Measurements from ENCODE around the gene CLEC2A. TPM values are rescaled to one million over a fixed set of nuclear protein-coding genes. Genes with fewer than 3 reads are reported as not detected.

CLEC2A gene
- polyA plus RNA-seq, 4 donors, result not detected

DNA sequence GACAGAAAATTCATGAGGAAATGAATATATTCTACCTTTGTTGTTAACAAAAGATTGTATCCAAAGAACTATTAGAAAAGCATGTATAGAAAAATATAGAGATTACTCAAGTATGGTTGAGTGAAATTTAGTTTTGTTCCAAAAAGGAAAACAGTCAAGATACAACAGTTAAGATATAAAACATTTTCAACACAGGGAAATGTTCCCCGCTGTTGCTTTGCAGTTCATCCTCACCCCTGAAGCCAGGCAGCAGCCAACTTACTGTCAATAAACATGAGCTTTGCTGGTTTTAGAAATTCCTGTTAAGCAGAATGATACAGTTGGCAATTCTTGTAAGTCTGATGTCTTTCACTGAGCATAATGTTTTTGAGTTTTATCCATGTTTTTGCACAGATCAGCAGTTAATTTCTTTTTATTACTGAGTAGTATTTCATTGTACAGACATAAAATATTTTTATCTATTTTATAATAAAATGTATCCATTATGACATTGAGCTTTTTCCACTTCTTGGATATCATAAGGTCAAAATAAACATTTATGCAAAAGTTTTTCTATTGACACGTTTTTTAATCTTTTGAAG lies 61.8 kb downstream of the CLEC2A start:
- Histone ChIP-seq H3K4me3 (ENCODE audit: low read depth in 1 of 3, low read length in 3 of 3) (no peak overlapping the region), H3K36me3 (ENCODE audit: control insufficient read depth in 3 of 3, insufficient read depth in 2 of 3, low read depth in 1 of 3, low read length in 3 of 3) (no peaks in the 10 kb centered on the region), H3K9me3 (ENCODE audit: control insufficient read depth in 2 of 2, insufficient read depth in 1 of 2, low read depth in 1 of 2, low read length in 1 of 2) (no peaks in the 10 kb centered on the region), H3K27me3 (ENCODE audit: control insufficient read depth in 3 of 3, insufficient read depth in 3 of 3, low read length in 3 of 3) (no peaks in the 10 kb centered on the region), H3K27ac (ENCODE audit: low read depth in 1 of 3, low read length in 2 of 3) (peak overlapping the region in 2 of 3 donors; percentile 54 to 81), H3K4me1 (ENCODE audit: control insufficient read depth in 3 of 3, insufficient read depth in 2 of 3, low read depth in 1 of 3, low read length in 2 of 3) (no peaks in the 10 kb centered on the region)
- FAIRE-seq (no peak), DNase-seq (no peak)
- 58 to 83% (median 76%) methylated on average over 2 of the region's 2 CpGs for WGBS, 3 donors

DNA sequence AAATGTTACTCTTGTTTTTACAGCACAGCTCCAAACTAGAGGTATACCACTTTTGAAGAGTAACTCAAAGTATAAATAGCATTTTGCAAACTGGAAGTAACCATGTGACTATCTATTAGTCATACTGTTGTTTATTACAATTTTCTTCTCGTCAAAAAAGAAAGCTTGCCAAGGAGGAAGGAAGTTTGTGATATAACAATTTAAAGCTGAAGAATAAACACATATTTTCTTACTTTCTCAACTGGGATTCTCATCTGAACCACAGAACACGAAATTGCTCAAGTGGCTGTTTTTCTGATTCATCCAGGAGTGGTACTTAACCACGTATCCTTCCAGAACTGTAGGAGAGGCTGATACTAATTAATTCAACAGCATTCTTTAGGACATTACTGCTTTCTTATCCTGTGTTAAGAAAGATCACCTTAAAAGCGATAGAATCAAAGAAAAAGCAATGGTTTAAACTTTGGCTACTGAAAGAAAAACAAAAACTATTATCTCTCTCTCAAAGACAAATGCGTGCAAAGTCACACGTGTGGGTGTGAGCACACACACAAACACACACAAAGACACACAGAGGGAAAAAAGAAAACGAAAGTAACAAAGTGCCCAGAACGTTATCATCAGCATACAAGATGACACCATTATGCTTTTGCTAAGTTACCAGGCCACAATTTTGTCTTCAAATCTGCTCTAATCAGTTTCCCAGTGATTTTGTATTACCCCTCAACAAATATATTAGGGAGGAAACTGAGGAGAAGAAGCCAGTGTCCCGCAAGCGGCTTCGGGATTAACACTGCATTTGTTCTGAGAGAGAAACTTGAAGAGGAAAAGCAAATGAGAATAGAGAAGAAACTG lies 62.6 kb downstream of the CLEC2A start, which contains the start of gene CLEC2B:
Gene CLEC2B (minus strand): TSS at position 48 of the 855 bp plus-strand sequence.
- peak within 1 kb of the TSS; percentile 54 to 93 (median 87) for H3K27ac ChIP-seq (ENCODE audit: low read depth in 1 of 3, low read length in 2 of 3)
- peaks cover 0 to 3% (median 0%) of the 10 kb centered on the region in 3 donors for H3K4me1 ChIP-seq (ENCODE audit: control insufficient read depth in 3 of 3, insufficient read depth in 2 of 3, low read depth in 1 of 3, low read length in 2 of 3)
- no peaks in the 10 kb centered on the region for H3K27me3 ChIP-seq (ENCODE audit: control insufficient read depth in 3 of 3, insufficient read depth in 3 of 3, low read length in 3 of 3)
- 3 to 7% (median 6%) methylated on average over 11 of the region's 11 CpGs for WGBS, 3 donors
- no peaks in the 10 kb centered on the region for H3K9me3 ChIP-seq (ENCODE audit: control insufficient read depth in 2 of 2, insufficient read depth in 1 of 2, low read depth in 1 of 2, low read length in 1 of 2)
- FAIRE-seq (peak; percentile 94), DNase-seq (peak; percentile 52 to 76)
- H3K36me3 ChIP-seq (ENCODE audit: control insufficient read depth in 3 of 3, insufficient read depth in 2 of 3, low read depth in 1 of 3, low read length in 3 of 3), result no peaks in the 10 kb centered on the region
- H3K4me3 ChIP-seq (ENCODE audit: low read depth in 1 of 3, low read length in 3 of 3), result peak within 1 kb of the TSS; percentile 24 to 50 (median 27)

DNA sequence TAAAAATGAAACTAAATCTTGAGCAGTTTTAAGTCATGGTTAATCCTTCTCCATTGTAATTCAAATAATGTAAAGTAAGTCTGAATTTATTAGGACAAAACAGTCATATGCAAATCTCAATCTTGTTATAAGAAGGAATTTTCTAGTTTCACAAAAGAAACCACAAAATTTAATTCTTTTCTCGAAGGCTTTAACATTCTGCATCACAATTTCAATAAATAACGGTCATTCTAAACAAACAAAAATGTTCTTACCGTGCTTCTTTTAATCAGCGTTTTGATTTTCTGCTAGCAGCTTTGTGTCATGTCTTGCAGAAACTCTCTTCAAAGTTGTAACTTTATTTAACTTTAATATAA lies 63.2 kb downstream of the CLEC2A start:
- Histone ChIP-seq H3K27me3 (ENCODE audit: control insufficient read depth in 3 of 3, insufficient read depth in 3 of 3, low read length in 3 of 3) (no peaks in the 10 kb centered on the region), H3K4me3 (ENCODE audit: low read depth in 1 of 3, low read length in 3 of 3) (peak overlapping the region in 2 of 3 donors; percentile 24 to 50), H3K27ac (ENCODE audit: low read depth in 1 of 3, low read length in 2 of 3) (peak overlapping the region in 2 of 3 donors; percentile 20 to 54), H3K4me1 (ENCODE audit: control insufficient read depth in 3 of 3, insufficient read depth in 2 of 3, low read depth in 1 of 3, low read length in 2 of 3) (peaks cover 0 to 3% (median 0%) of the 10 kb centered on the region in 3 donors), H3K9me3 (ENCODE audit: control insufficient read depth in 2 of 2, insufficient read depth in 1 of 2, low read depth in 1 of 2, low read length in 1 of 2) (no peaks in the 10 kb centered on the region), H3K36me3 (ENCODE audit: control insufficient read depth in 3 of 3, insufficient read depth in 2 of 3, low read depth in 1 of 3, low read length in 3 of 3) (no peaks in the 10 kb centered on the region)
- DNase-seq, result no peak
- 28 to 45% (median 34%) methylated on average over 4 of the region's 4 CpGs for WGBS, 3 donors
- FAIRE-seq, result no peak

GRCh38 chr12:9868311-9868801 lies 63.8 kb downstream of the CLEC2A start:
- peak overlapping the region in 1 of 3 donors; percentile 38 for H3K27ac ChIP-seq (ENCODE audit: low read depth in 1 of 3, low read length in 2 of 3)
- peaks cover 0 to 3% (median 0%) of the 10 kb centered on the region in 3 donors for H3K4me1 ChIP-seq (ENCODE audit: control insufficient read depth in 3 of 3, insufficient read depth in 2 of 3, low read depth in 1 of 3, low read length in 2 of 3)
- H3K27me3 ChIP-seq (ENCODE audit: control insufficient read depth in 3 of 3, insufficient read depth in 3 of 3, low read length in 3 of 3), result no peaks in the 10 kb centered on the region
- no peaks in the 10 kb centered on the region for H3K36me3 ChIP-seq (ENCODE audit: control insufficient read depth in 3 of 3, insufficient read depth in 2 of 3, low read depth in 1 of 3, low read length in 3 of 3)
- FAIRE-seq (no peak), DNase-seq (peak in 1 of 2 donors; percentile 20)
- H3K4me3 ChIP-seq (ENCODE audit: low read depth in 1 of 3, low read length in 3 of 3), result no peak overlapping the region
- no peaks in the 10 kb centered on the region for H3K9me3 ChIP-seq (ENCODE audit: control insufficient read depth in 2 of 2, insufficient read depth in 1 of 2, low read depth in 1 of 2, low read length in 1 of 2)
- 40 to 81% (median 61%) methylated on average over 11 of the region's 11 CpGs for WGBS, 3 donors

DNA sequence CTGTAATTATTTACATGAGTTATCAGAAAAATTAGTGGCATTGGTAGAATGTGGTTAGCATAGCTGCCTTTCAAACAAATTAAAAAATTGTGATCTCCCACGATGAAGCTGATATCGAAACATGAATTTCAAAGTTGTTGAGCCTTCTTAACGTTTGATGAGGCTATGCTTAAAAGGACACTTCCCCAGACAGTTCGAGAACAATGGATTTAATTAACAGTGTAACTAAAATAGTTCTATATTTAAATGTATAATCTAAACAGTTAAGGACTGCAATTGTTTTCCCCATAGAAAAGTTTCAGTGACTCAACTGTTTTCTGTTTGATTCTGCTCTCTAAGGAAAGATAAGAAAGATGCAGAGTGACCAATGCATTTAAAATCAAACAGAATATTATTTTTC lies 64.6 kb downstream of the CLEC2A start:
- no peak for FAIRE-seq

DNA sequence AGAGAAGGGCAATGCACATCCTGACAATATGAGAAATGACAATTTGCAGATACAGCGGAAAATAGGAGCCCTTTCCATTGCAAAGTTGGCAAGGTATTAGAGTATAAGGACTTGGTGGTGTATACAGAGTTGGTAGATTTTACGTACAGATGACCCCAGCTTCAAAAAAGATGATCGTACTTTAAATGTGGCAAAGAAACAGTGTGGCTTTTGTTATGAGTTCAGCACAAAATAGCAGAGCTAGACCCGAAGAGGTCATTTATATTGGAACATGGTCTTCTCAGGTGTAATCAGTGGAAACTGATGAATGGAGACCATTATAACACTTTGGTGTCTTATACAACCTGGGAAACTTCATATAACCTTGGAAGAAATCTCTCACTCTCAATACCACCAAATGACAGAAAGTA lies 65.3 kb downstream of the CLEC2A start:
- FAIRE-seq, result no peak
- 38 to 77% (median 55%) methylated on average over 4 of the region's 4 CpGs for WGBS, 3 donors

More for the DNA sequence above, 64.6 kb downstream of the CLEC2A start:
- no peak overlapping the region for H3K27ac ChIP-seq (ENCODE audit: low read depth in 1 of 3, low read length in 2 of 3)
- no peak for DNase-seq
- H3K4me1 ChIP-seq (ENCODE audit: control insufficient read depth in 3 of 3, insufficient read depth in 2 of 3, low read depth in 1 of 3, low read length in 2 of 3), result peaks cover 0 to 3% (median 0%) of the 10 kb centered on the region in 3 donors
- WGBS, 3 donors, result 41 to 72% (median 55%) methylated on average over 4 of the region's 4 CpGs
- H3K4me3 ChIP-seq (ENCODE audit: low read depth in 1 of 3, low read length in 3 of 3), result peak overlapping the region in 1 of 3 donors; percentile 26
- no peaks in the 10 kb centered on the region for H3K27me3 ChIP-seq (ENCODE audit: control insufficient read depth in 3 of 3, insufficient read depth in 3 of 3, low read length in 3 of 3)
- H3K9me3 ChIP-seq (ENCODE audit: control insufficient read depth in 2 of 2, insufficient read depth in 1 of 2, low read depth in 1 of 2, low read length in 1 of 2), result peaks cover 0 to 2% of the 10 kb centered on the region in 2 donors
- no peaks in the 10 kb centered on the region for H3K36me3 ChIP-seq (ENCODE audit: control insufficient read depth in 3 of 3, insufficient read depth in 2 of 3, low read depth in 1 of 3, low read length in 3 of 3)

GRCh38 chr12:9864913-9865675 lies 67.1 kb downstream of the CLEC2A start:
- FAIRE-seq (no peak), DNase-seq (peak in 1 of 2 donors; percentile 12)
- WGBS, 3 donors, result 49 to 60% (median 55%) methylated on average over 4 of the region's 4 CpGs
- Histone ChIP-seq H3K27me3 (ENCODE audit: control insufficient read depth in 3 of 3, insufficient read depth in 3 of 3, low read length in 3 of 3) (no peaks in the 10 kb centered on the region), H3K4me1 (ENCODE audit: control insufficient read depth in 3 of 3, insufficient read depth in 2 of 3, low read depth in 1 of 3, low read length in 2 of 3) (peaks cover 0 to 3% (median 0%) of the 10 kb centered on the region in 3 donors), H3K27ac (ENCODE audit: low read depth in 1 of 3, low read length in 2 of 3) (peak overlapping the region in 1 of 3 donors; percentile 50), H3K36me3 (ENCODE audit: control insufficient read depth in 3 of 3, insufficient read depth in 2 of 3, low read depth in 1 of 3, low read length in 3 of 3) (no peaks in the 10 kb centered on the region), H3K9me3 (ENCODE audit: control insufficient read depth in 2 of 2, insufficient read depth in 1 of 2, low read depth in 1 of 2, low read length in 1 of 2) (peaks cover 0 to 2% of the 10 kb centered on the region in 2 donors), H3K4me3 (ENCODE audit: low read depth in 1 of 3, low read length in 3 of 3) (peak overlapping the region in 1 of 3 donors; percentile 11)

More for the DNA sequence above, 65.3 kb downstream of the CLEC2A start:
- peaks cover 0 to 3% (median 0%) of the 10 kb centered on the region in 3 donors for H3K4me1 ChIP-seq (ENCODE audit: control insufficient read depth in 3 of 3, insufficient read depth in 2 of 3, low read depth in 1 of 3, low read length in 2 of 3)
- H3K9me3 ChIP-seq (ENCODE audit: control insufficient read depth in 2 of 2, insufficient read depth in 1 of 2, low read depth in 1 of 2, low read length in 1 of 2), result peaks cover 0 to 2% of the 10 kb centered on the region in 2 donors
- H3K27me3 ChIP-seq (ENCODE audit: control insufficient read depth in 3 of 3, insufficient read depth in 3 of 3, low read length in 3 of 3), result no peaks in the 10 kb centered on the region
- H3K27ac ChIP-seq (ENCODE audit: low read depth in 1 of 3, low read length in 2 of 3), result peak overlapping the region in 2 of 3 donors; percentile 73
- H3K4me3 ChIP-seq (ENCODE audit: low read depth in 1 of 3, low read length in 3 of 3), result peak overlapping the region in 2 of 3 donors; percentile 22 to 38
- no peak for DNase-seq
- no peaks in the 10 kb centered on the region for H3K36me3 ChIP-seq (ENCODE audit: control insufficient read depth in 3 of 3, insufficient read depth in 2 of 3, low read depth in 1 of 3, low read length in 3 of 3)
